HepG2 (cell line): ENCODE measurements around the gene CCM2L. TPM values are rescaled to one million over a fixed set of nuclear protein-coding genes. Genes with fewer than 3 reads are reported as not detected.

Experiments
- CAMTA2 ChIP-seq: sonication (generic); formaldehyde crosslinking; IDR thresholded peaks from 2 replicates; pipeline ENCODE4 v1.4.0; 2020; ENCODE audit warnings: mild to moderate bottlenecking, missing genetic modification reagents, borderline replicate concordance
- CREM ChIP-seq, 2 experiments: sonication (generic) in 1 of 2; formaldehyde crosslinking in 1 of 2; IDR thresholded peaks; 2 replicates each; pipeline versions ENCODE4 v1.4.0 to v1.6.1; 2016 to 2020; ENCODE audit warnings: antibody characterized with exemption in 1 of 2, mild to moderate bottlenecking in 1 of 2, missing genetic modification reagents in 1 of 2
- FOXC1 ChIP-seq: sonication (generic); formaldehyde crosslinking; IDR thresholded peaks from 2 replicates; pipeline ENCODE4 v1.8.0; 2022; ENCODE audit warnings: mild to moderate bottlenecking, missing genetic modification reagents, borderline replicate concordance
- HOXA9 ChIP-seq: sonication (generic); formaldehyde crosslinking; IDR thresholded peaks from 2 replicates; pipeline ENCODE4 v1.8.1; 2022; ENCODE audit warnings: missing genetic modification reagents, mild to moderate bottlenecking, moderate library complexity, borderline replicate concordance
- KMT2A ChIP-seq: sonication (generic); formaldehyde crosslinking; IDR thresholded peaks from 2 replicates; pipeline ENCODE4 v1.4.0; 2020; ENCODE audit warnings: missing genetic modification reagents
- LCORL ChIP-seq, 2 experiments: fragments of 450-650 bp in 1 of 2; sonication (generic) in 1 of 2; formaldehyde crosslinking in 1 of 2; IDR thresholded peaks; 2 replicates each; pipeline versions ENCODE4 v1.5.0 to v1.6.1; 2017 to 2020; ENCODE audit warnings: antibody characterized with exemption in 1 of 2, missing genetic modification reagents in 1 of 2
- MBD4 ChIP-seq: IDR thresholded peaks from 2 replicates; pipeline ENCODE4 v1.6.1; 2012; ENCODE audit warnings: low read length, inconsistent platforms, borderline replicate concordance
- MED1 ChIP-seq: sonication (generic); formaldehyde crosslinking; IDR thresholded peaks from 2 replicates; pipeline ENCODE4 v1.4.0; 2020; ENCODE audit warnings: missing genetic modification reagents
- MEF2D ChIP-seq: sonication (generic); formaldehyde crosslinking; IDR thresholded peaks from 2 replicates; pipeline ENCODE4 v1.5.1; 2020; ENCODE audit warnings: mild to moderate bottlenecking, missing genetic modification reagents
- MYC ChIP-seq: sonication (generic); formaldehyde crosslinking; IDR thresholded peaks from 2 replicates; pipeline ENCODE4 v1.9.0; 2021; ENCODE audit warnings: missing genetic modification reagents, borderline replicate concordance
- NFIC ChIP-seq: IDR thresholded peaks from 2 replicates; pipeline ENCODE4 v1.6.1; 2012; ENCODE audit warnings: mild to moderate bottlenecking, low read length, inconsistent platforms
- NKX3-1 ChIP-seq: sonication (generic); formaldehyde crosslinking; IDR thresholded peaks from 2 replicates; pipeline ENCODE4 v1.5.0; 2020; ENCODE audit warnings: missing genetic modification reagents
- NONO ChIP-seq, 2 experiments: fragments of 450-650 bp in 1 of 2; sonication (generic) in 1 of 2; formaldehyde crosslinking in 1 of 2; IDR thresholded peaks in 1 of 2; conservative IDR thresholded peaks in 1 of 2; 2 replicates each; pipeline versions ENCODE4 v1.6.1 to v1.8.0; 2017 to 2022; ENCODE audit warnings: mild to moderate bottlenecking in 1 of 2, missing genetic modification reagents in 1 of 2, moderate library complexity in 1 of 2
- RBAK ChIP-seq: sonication (generic); formaldehyde crosslinking; IDR thresholded peaks from 2 replicates; pipeline ENCODE4 v1.5.1; 2020; ENCODE audit warnings: mild to moderate bottlenecking, missing genetic modification reagents
- SAFB2 ChIP-seq: sonication (generic); formaldehyde crosslinking; IDR thresholded peaks from 2 replicates; pipeline ENCODE4 v1.5.1; 2020; ENCODE audit warnings: missing genetic modification reagents, low read depth, mild to moderate bottlenecking, borderline replicate concordance
- SPEN ChIP-seq: sonication (generic); formaldehyde crosslinking; IDR thresholded peaks from 2 replicates; pipeline ENCODE4 v1.5.1; 2020; ENCODE audit warnings: low read depth, mild to moderate bottlenecking, missing genetic modification reagents
- SRY ChIP-seq: sonication (generic); formaldehyde crosslinking; IDR thresholded peaks from 2 replicates; pipeline ENCODE4 v1.8.0; 2022; ENCODE audit warnings: mild to moderate bottlenecking, missing genetic modification reagents
- ZBTB7A ChIP-seq: sonication (generic); formaldehyde crosslinking; IDR thresholded peaks from 2 replicates; pipeline ENCODE4 v1.8.0; 2022; ENCODE audit warnings: mild to moderate bottlenecking, missing genetic modification reagents
- ZC3H4 ChIP-seq: sonication (generic); formaldehyde crosslinking; IDR thresholded peaks from 2 replicates; pipeline ENCODE4 v1.4.0; 2020; ENCODE audit warnings: missing genetic modification reagents, borderline replicate concordance
- ZMYM4 ChIP-seq: sonication (generic); formaldehyde crosslinking; IDR thresholded peaks from 2 replicates; pipeline ENCODE4 v1.8.1; 2023; ENCODE audit warnings: mild to moderate bottlenecking, missing genetic modification reagents
- ZNF260 ChIP-seq: sonication (generic); formaldehyde crosslinking; IDR thresholded peaks from 2 replicates; pipeline ENCODE4 v1.4.0; 2020; ENCODE audit warnings: missing genetic modification reagents, low read depth, mild to moderate bottlenecking, borderline replicate concordance
- ZNF274 ChIP-seq: sonication (generic); formaldehyde crosslinking; IDR thresholded peaks from 2 replicates; pipeline ENCODE4 v1.5.1; 2020; ENCODE audit warnings: mild to moderate bottlenecking, missing genetic modification reagents
- ZNF329 ChIP-seq: sonication (generic); formaldehyde crosslinking; IDR thresholded peaks from 2 replicates; pipeline ENCODE4 v1.9.0; 2021; ENCODE audit warnings: low read depth, mild to moderate bottlenecking, missing genetic modification reagents
- ZNF543 ChIP-seq: sonication (generic); formaldehyde crosslinking; IDR thresholded peaks from 2 replicates; pipeline ENCODE4 v1.4.0; 2020; ENCODE audit warnings: mild to moderate bottlenecking, missing genetic modification reagents
- ZNF672 ChIP-seq: sonication (generic); formaldehyde crosslinking; IDR thresholded peaks from 2 replicates; pipeline ENCODE4 v1.8.1; 2022; ENCODE audit warnings: missing genetic modification reagents
- ZNF674 ChIP-seq: sonication (generic); formaldehyde crosslinking; IDR thresholded peaks from 2 replicates; pipeline ENCODE4 v1.5.0; 2020; ENCODE audit warnings: low read depth, mild to moderate bottlenecking, missing genetic modification reagents
- ZNF775 ChIP-seq: sonication (generic); formaldehyde crosslinking; IDR thresholded peaks from 2 replicates; pipeline ENCODE4 v1.4.0; 2020; ENCODE audit warnings: missing genetic modification reagents, mild to moderate bottlenecking, moderate library complexity, borderline replicate concordance
- polyA plus RNA-seq, 8 experiments: library from polyadenylated mRNA; depleted of rRNA in 3 of 8; stranded (reverse) in 7 of 8; unstranded in 1 of 8; fragments of >200 nt; fragmentation: Illumina TruSeq in 4 of 8; extraction: Trizol in 4 of 8; gene quantifications; 2 replicates each; pipeline versions ENCODE4 v1.2.1 to v1.2.3, GENCODE V29; 2011 to 2016; ENCODE audit warnings: low read depth in 4 of 8, missing spikeins in 1 of 8, mixed read lengths in 1 of 8; ENCODE audit not compliant: insufficient read depth in 1 of 8
- total RNA-seq, 5 experiments: library from RNA; depleted of rRNA; stranded (reverse); fragments of >200 nt; fragmentation: Illumina TruSeq; extraction: Trizol; gene quantifications; 2 replicates each; pipeline ENCODE4 v1.2.3, GENCODE V29; 2016; ENCODE audit warnings: low read depth in 1 of 5
- TF ChIP-seq, protein P1 (sequence below): sonication (generic); formaldehyde crosslinking; IDR thresholded peaks from 2 replicates; pipeline ENCODE4 v1.4.0; 2020; ENCODE audit warnings: missing genetic modification reagents, mild to moderate bottlenecking, borderline replicate concordance
- TF ChIP-seq, protein P2 (sequence below): sonication (generic); formaldehyde crosslinking; IDR thresholded peaks from 2 replicates; pipeline ENCODE4 v1.8.0; 2022; ENCODE audit warnings: mild to moderate bottlenecking, missing genetic modification reagents, borderline replicate concordance

Gene CCM2L
- total and polyA plus RNA-seq, 2 of the 13 experiments (the other 11 are each of a cell fraction or from before 2014, with no cell fraction given) = 0.15 TPM; not detected in 1

GRCh38 chr20:32079655-32080109 is 69.4 kb downstream of the CCM2L start (continued):
- TF ChIP-seq ZNF274 (CRISPR knock-in tag) (peak; percentile 31; the same call in 1 of the 2 replicates), ZBTB7A (CRISPR knock-in tag) (no peak), MED1 (peak; percentile 61; the same call in 1 of the 2 replicates), MYC (CRISPR knock-in tag) (peak; percentile 39; the same call in 1 of the 2 replicates), ZNF674 (CRISPR knock-in tag) (no peak), HOXA9 (CRISPR knock-in tag) (no peak), KMT2A (CRISPR knock-in tag) (no peak), ZC3H4 (CRISPR knock-in tag) (no peak), ZNF329 (CRISPR knock-in tag) (no peak), MBD4 (no peak), SPEN (no peak), FOXC1 (CRISPR knock-in tag) (0 out of 2 replicates have a peak, but pooled peaks have one; percentile 47), RBAK (CRISPR knock-in tag) (no peak), ZMYM4 (CRISPR knock-in tag) (peak; percentile 88), ZNF775 (CRISPR knock-in tag) (no peak), NONO (IDR thresholded peaks at IDR 0.05) (no peak), NONO (CRISPR knock-in tag; conservative IDR thresholded peaks at IDR 0.05) (no peak), ZNF260 (CRISPR knock-in tag) (no peak), SAFB2 (CRISPR knock-in tag) (no peak), NKX3-1 (no peak), LCORL (IDR thresholded peaks at IDR 0.05) (no peak), LCORL (CRISPR knock-in tag; IDR thresholded peaks at IDR 0.05) (no peak), ZNF543 (CRISPR knock-in tag) (no peak), CAMTA2 (no peak), MEF2D (CRISPR knock-in tag) (no peak), CREM (IDR thresholded peaks at IDR 0.05) (no peak), CREM (CRISPR knock-in tag; IDR thresholded peaks at IDR 0.05) (no peak), ZNF672 (CRISPR knock-in tag) (no peak), NFIC (no peak), SRY (CRISPR knock-in tag) (0 out of 2 replicates have a peak, but pooled peaks have one; percentile 28)
- TF ChIP-seq, protein P1, sequence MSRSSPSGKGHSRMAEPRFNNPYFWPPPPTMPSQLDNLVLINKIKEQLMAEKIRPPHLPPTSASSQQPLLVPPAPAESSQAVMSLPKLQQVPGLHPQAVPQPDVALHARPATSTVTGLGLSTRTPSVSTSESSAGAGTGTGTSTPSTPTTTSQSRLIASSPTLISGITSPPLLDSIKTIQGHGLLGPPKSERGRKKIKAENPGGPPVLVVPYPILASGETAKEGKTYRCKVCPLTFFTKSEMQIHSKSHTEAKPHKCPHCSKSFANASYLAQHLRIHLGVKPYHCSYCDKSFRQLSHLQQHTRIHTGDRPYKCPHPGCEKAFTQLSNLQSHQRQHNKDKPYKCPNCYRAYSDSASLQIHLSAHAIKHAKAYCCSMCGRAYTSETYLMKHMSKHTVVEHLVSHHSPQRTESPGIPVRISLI (CRISPR knock-in tag) = no peak
- TF ChIP-seq, protein P2, sequence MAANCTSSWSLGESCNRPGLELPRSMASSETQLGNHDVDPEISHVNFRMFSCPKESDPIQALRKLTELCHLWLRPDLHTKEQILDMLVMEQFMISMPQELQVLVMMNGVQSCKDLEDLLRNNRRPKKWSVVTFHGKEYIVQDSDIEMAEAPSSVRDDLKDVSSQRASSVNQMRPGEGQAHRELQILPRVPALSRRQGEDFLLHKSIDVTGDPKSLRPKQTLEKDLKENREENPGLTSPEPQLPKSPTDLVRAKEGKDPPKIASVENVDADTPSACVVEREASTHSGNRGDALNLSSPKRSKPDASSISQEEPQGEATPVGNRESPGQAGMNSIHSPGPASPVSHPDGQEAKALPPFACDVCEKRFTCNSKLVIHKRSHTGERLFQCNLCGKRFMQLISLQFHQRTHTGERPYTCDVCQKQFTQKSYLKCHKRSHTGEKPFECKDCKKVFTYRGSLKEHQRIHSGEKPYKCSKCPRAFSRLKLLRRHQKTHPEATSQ (CRISPR knock-in tag) = no peak
